HFFc6 (cell line): ENCODE data around the gene ADSS1. TPM values are rescaled to one million over a fixed set of nuclear protein-coding genes. Genes with fewer than 3 reads are reported as not detected.

Experiments used
- DNase-seq: peaks from one replicate; pipeline ENCODE4 v3.0.0-alpha.2; 2018
- H3K27ac Mint-ChIP-seq: 2 replicates; pipeline ENCODE4 v1.8.0; 2020; ENCODE audit warnings: mild to moderate bottlenecking, mixed read lengths
- H3K27me3 Mint-ChIP-seq: 2 replicates; pipeline ENCODE4 v1.8.0; 2021; ENCODE audit warnings: mild to moderate bottlenecking, moderate library complexity, mixed read lengths; ENCODE audit not compliant: insufficient read depth
- H3K36me3 Mint-ChIP-seq: 2 replicates; pipeline ENCODE4 v1.8.0; 2021; ENCODE audit warnings: low read depth, mixed read lengths
- H3K4me1 Mint-ChIP-seq: 2 replicates; pipeline ENCODE4 v1.8.0; 2020; ENCODE audit warnings: low read depth, mixed read lengths
- H3K4me3 Mint-ChIP-seq: 2 replicates; pipeline ENCODE4 v1.8.0; 2020; ENCODE audit warnings: mild to moderate bottlenecking, moderate library complexity, mixed read lengths
- H3K9me3 Mint-ChIP-seq: 2 replicates; pipeline ENCODE4 v1.8.0; 2020; ENCODE audit warnings: mild to moderate bottlenecking, mixed read lengths
- CTCF ChIP-seq: fragments of 200-600 bp; sonication (generic); IDR thresholded peaks from 2 replicates; pipeline ENCODE4 v1.5.0; 2021; ENCODE audit warnings: antibody characterized with exemption, mild to moderate bottlenecking
- total RNA-seq, 6 experiments: library from RNA; stranded (reverse); fragmentation: NEBNext Ultra II Directional; extraction: Animal tissue kit (Norgen Biotek cat#: 25700); gene quantifications; 2 replicates in 1 of 6; 3 replicates in 5 of 6; pipeline ENCODE4 v1.2.3, GENCODE V29; 2021

ADSS1 gene
- total RNA-seq, 6 experiments from 2014 or later: 2.7 to 3.7 (median 3.3) TPM

DNA sequence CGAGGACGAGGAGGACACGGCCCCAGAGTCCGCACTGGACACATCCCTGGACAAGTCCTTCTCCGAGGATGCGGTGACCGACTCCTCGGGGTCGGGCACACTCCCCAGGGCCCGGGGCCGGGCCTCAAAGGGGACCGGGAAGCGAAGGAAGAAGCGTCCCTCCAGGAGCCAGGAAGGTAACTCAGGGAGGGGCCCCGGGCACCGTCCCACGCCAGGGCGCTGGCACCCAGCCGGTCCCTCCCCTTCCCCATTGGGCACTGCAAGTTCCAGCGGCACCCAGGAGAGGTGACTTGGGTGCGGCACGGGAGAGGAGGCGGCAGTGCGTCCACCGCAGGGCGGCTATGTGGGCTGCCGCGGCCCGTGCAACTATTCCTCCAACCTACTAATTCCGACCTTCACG, 9.3 kb upstream of the ADSS1 start:
- no peak for DNase-seq
- H3K27me3 Mint-ChIP-seq: peaks cover 6% of the 10 kb centered on the region
- H3K4me3 Mint-ChIP-seq: no peak overlapping the region
- no peaks in the 10 kb centered on the region for H3K9me3 Mint-ChIP-seq
- H3K27ac Mint-ChIP-seq: no peak overlapping the region
- peaks cover 17% of the 10 kb centered on the region for H3K36me3 Mint-ChIP-seq
- TF ChIP-seq CTCF: no peak
- H3K4me1 Mint-ChIP-seq: no peaks in the 10 kb centered on the region

- TF ChIP-seq CTCF: no peak
- no peaks in the 10 kb centered on the region for H3K9me3 Mint-ChIP-seq
- H3K27me3 Mint-ChIP-seq: 0 out of 2 replicates have a peak, but pooled peaks cover 3% of the 10 kb centered on the region
- peaks cover 19% of the 10 kb centered on the region for H3K36me3 Mint-ChIP-seq
- no peaks in the 10 kb centered on the region for H3K4me1 Mint-ChIP-seq
- H3K27ac Mint-ChIP-seq: no peak overlapping the region
- H3K4me3 Mint-ChIP-seq: no peak overlapping the region
- no peak for DNase-seq
These were observed 8.6 kb upstream of the ADSS1 start for GRCh38 chr14:104715416-104715815.

DNA sequence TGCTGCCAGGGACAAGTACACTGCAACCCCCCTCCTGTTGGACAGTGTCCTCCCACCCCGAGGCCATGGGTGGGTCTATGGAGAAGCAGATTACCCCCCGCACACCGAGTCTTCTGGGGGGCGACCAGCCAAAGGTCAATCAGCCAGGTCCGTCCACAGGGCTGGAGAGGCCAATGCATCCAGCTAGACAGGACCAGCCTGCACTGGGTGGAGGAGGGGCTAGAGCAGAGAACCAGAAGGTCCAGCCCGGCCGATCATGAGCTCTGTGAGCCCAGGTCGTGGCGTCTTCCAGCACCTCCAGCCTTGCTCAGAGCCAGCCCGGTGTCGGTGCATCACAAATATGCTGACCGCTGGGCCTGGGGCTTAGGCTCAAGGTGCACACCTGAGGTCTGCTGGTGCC, 8.2 kb upstream of the ADSS1 start:
- Mint-ChIP-seq H3K4me3 (no peak overlapping the region), H3K4me1 (no peaks in the 10 kb centered on the region), H3K27me3 (0 out of 2 replicates have a peak, but pooled peaks cover 3% of the 10 kb centered on the region), H3K27ac (no peak overlapping the region), H3K36me3 (peaks cover 18% of the 10 kb centered on the region), H3K9me3 (no peaks in the 10 kb centered on the region)
- no peak for TF ChIP-seq CTCF
- no peak for DNase-seq

DNA sequence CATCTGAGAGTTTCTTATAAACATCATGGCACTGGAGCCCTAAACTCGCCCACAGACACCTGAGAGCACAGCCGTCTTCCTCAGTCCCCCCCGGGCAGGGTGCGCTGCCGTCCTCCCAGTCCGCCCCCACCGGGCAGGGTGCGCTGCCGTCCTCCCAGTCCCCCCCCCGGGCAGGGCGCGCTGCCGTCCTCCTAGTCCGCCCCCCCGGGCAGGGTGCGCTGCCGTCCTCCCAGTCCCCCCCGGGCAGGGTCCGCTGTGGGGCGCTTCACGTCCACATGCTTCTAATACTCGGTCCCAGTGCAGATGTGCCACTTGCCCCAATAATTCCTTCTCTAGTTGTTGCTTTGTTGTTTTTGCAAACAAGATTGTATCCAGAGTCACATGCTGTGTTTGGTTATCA, 6.9 kb upstream of the ADSS1 start:
- Mint-ChIP-seq H3K36me3 (peaks cover 18% of the 10 kb centered on the region), H3K9me3 (no peaks in the 10 kb centered on the region), H3K4me1 (peaks cover 8% of the 10 kb centered on the region), H3K4me3 (no peak overlapping the region), H3K27ac (peak overlapping the region; percentile 15; the same call in 1 of the 2 replicates), H3K27me3 (0 out of 2 replicates have a peak, but pooled peaks cover 3% of the 10 kb centered on the region)
- DNase-seq: no peak
- no peak for TF ChIP-seq CTCF

DNA sequence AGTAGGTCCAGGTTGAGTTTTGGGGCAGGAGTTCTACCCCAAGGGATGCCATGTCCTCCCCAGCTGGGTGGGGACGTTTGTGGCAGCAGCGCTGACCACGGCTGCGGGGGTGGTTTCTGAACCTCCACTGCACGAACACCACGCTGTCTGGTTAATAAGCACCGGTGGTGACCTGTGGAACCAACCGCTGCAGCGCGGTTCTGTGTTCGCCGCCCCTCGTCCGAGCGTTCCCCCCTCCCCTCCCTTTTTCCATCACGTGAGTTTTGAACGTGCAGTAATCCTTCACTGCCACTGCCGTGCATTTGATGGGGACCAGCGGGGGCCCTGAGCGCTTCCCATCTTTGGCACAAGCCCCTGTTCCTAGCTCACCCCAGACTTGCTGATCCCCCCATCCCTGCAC, 6.4 kb upstream of the ADSS1 start:
- Mint-ChIP-seq H3K4me1 (peaks cover 13% of the 10 kb centered on the region), H3K36me3 (peaks cover 18% of the 10 kb centered on the region), H3K4me3 (no peak overlapping the region), H3K27me3 (0 out of 2 replicates have a peak, but pooled peaks cover 3% of the 10 kb centered on the region), H3K27ac (peak overlapping the region; percentile 15; the same call in 1 of the 2 replicates), H3K9me3 (no peaks in the 10 kb centered on the region)
- TF ChIP-seq CTCF: no peak
- no peak for DNase-seq

- H3K4me1 Mint-ChIP-seq: peaks cover 13% of the 10 kb centered on the region
- no peak overlapping the region for H3K4me3 Mint-ChIP-seq
- 0 out of 2 replicates have a peak, but pooled peaks cover 3% of the 10 kb centered on the region for H3K27me3 Mint-ChIP-seq
- DNase-seq: no peak
- TF ChIP-seq CTCF: no peak
- H3K27ac Mint-ChIP-seq: no peak overlapping the region
- H3K36me3 Mint-ChIP-seq: peaks cover 18% of the 10 kb centered on the region
- no peaks in the 10 kb centered on the region for H3K9me3 Mint-ChIP-seq
These were observed 5.9 kb upstream of the ADSS1 start for GRCh38 chr14:104718147-104718546.
